Adipocyte (in vitro differentiated cells): ENCODE data around the gene OR13C5.
"Not testable (repeated sequence)": the region's sequence is repeated elsewhere in the genome, so short reads cannot be mapped to it uniquely, and the experiment has no call there.

Experiments
- DNase-seq: peaks from one replicate; pipeline ENCODE4 v3.0.0-alpha.2; 2015; ENCODE audit warnings: low read depth
- H3K27me3 ChIP-seq: replicated peaks from 2 replicates; pipeline ENCODE4 v1.7.0; 2013; ENCODE audit warnings: mild to moderate bottlenecking, low read length, moderate library complexity; ENCODE audit not compliant: control insufficient read depth, insufficient read depth
- H3K36me3 ChIP-seq: 2 replicates; pipeline ENCODE4 v1.7.0; 2013; ENCODE audit warnings: low read length, mild to moderate bottlenecking, moderate library complexity; ENCODE audit not compliant: control insufficient read depth, insufficient read depth, severe bottlenecking
- H3K4me1 ChIP-seq: 2 replicates; pipeline ENCODE4 v1.7.0; 2013; ENCODE audit warnings: mild to moderate bottlenecking, low read length, moderate library complexity; ENCODE audit not compliant: control insufficient read depth, insufficient read depth
- H3K4me3 ChIP-seq: 2 replicates; pipeline ENCODE4 v1.7.0; 2013; ENCODE audit warnings: mild to moderate bottlenecking, low read length, moderate library complexity
- H3K9ac ChIP-seq: 2 replicates; pipeline ENCODE4 v1.7.0; 2013; ENCODE audit warnings: mild to moderate bottlenecking, low read length, moderate library complexity
- H3K9me3 ChIP-seq: 2 replicates; pipeline ENCODE4 v1.7.0; 2013; ENCODE audit warnings: mild to moderate bottlenecking, low read length, moderate library complexity; ENCODE audit not compliant: control insufficient read depth

Gene OR13C5

GRCh38 chr9:104599313-104599712 lies at the start of gene OR13C5:
Gene OR13C5 (minus strand): TSS chr9:104599413. CDS start chr9:104599413, 0 bp downstream.
- not testable (repeated sequence) for H3K9ac ChIP-seq, H3K4me1 ChIP-seq, H3K27me3 ChIP-seq, H3K36me3 ChIP-seq, H3K9me3 ChIP-seq, H3K4me3 ChIP-seq, DNase-seq

GRCh38 chr9:104635456-104635855 lies 36.2 kb upstream of the OR13C5 start:
- peaks cover 18% of the 10 kb centered on the region for H3K9me3 ChIP-seq
- no peak for DNase-seq
- H3K27me3 ChIP-seq, result peaks cover 6% of the 10 kb centered on the region
- no peak overlapping the region for H3K9ac ChIP-seq
- H3K4me1 ChIP-seq, result peaks cover 10% of the 10 kb centered on the region
- H3K4me3 ChIP-seq, result no peak overlapping the region
- H3K36me3 ChIP-seq, result no peaks in the 10 kb centered on the region

- H3K36me3 ChIP-seq, result no peaks in the 10 kb centered on the region
- no peak overlapping the region for H3K9ac ChIP-seq
- H3K9me3 ChIP-seq, result peaks cover 8% of the 10 kb centered on the region
- no peak for DNase-seq
- H3K27me3 ChIP-seq, result peaks cover 6% of the 10 kb centered on the region
- no peak overlapping the region for H3K4me3 ChIP-seq
- peaks cover 10% of the 10 kb centered on the region for H3K4me1 ChIP-seq
Measured at GRCh38 chr9:104633976-104634520, 34.8 kb upstream of the OR13C5 start.

- not testable (repeated sequence) for DNase-seq, H3K9ac ChIP-seq, H3K4me3 ChIP-seq, H3K9me3 ChIP-seq, H3K27me3 ChIP-seq, H3K4me1 ChIP-seq, H3K36me3 ChIP-seq
Measured at GRCh38 chr9:104625964-104626363, 26.8 kb upstream of the OR13C5 start.

- no peak for DNase-seq
- no peak within 1 kb of the TSS for H3K9ac ChIP-seq
- H3K4me3 ChIP-seq, result no peak within 1 kb of the TSS
- no peaks in the 10 kb centered on the region for H3K36me3 ChIP-seq
- no peaks in the 10 kb centered on the region for H3K4me1 ChIP-seq
- H3K9me3 ChIP-seq, result no peaks in the 10 kb centered on the region
- H3K27me3 ChIP-seq, result no peaks in the 10 kb centered on the region
Measured at GRCh38 chr9:104618104-104618503, 18.9 kb upstream of the OR13C5 start, which contains the start of gene OR13C9. Gene OR13C9 (minus strand): TSS chr9:104618204. CDS start chr9:104618204, 0 bp downstream.

DNA sequence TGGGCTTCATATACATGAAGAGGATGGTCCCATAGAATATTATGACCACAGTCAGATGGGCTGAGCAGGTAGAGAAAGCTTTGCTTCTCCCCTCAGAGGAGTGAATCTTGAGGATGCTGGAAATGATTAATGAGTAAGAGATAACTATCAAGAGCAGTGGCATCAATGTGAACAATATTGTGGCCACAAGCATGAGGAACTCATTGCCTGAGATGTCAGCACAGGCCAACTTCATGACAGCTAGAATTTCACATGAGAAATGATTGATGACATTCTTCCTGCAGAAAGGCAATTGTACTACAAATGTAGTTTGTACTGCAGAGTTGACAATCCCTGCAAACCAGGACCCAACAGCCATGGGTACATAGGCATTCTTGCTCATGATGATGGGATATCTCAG lies 18.2 kb upstream of the OR13C5 start:
- Histone ChIP-seq H3K36me3 (no peaks in the 10 kb centered on the region), H3K9me3 (no peaks in the 10 kb centered on the region), H3K9ac (no peak overlapping the region), H3K4me3 (no peak overlapping the region), H3K27me3 (no peaks in the 10 kb centered on the region), H3K4me1 (no peaks in the 10 kb centered on the region)
- no peak for DNase-seq

DNA sequence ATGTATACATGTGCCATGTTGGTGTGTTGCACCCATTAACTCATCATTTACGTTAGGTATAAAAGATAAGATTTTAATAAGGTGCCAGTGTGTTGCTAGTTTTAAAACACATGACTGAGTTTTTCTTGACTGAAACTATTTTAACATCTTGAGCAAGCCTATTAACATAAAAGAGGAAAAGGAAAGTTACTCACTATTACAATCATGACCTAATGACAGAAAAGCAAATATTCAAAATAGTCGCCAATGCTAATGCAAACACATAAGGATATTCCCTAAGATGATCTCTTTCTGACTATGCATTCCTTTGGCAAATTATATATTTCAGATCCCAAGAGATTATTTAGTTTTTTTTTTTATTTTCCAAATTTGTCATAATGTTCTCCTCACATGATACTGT lies 12.0 kb upstream of the OR13C5 start:
- Histone ChIP-seq H3K27me3 (no peaks in the 10 kb centered on the region), H3K9ac (no peak overlapping the region), H3K36me3 (no peaks in the 10 kb centered on the region), H3K4me1 (no peaks in the 10 kb centered on the region), H3K4me3 (no peak overlapping the region), H3K9me3 (no peaks in the 10 kb centered on the region)
- DNase-seq, result no peak

DNA sequence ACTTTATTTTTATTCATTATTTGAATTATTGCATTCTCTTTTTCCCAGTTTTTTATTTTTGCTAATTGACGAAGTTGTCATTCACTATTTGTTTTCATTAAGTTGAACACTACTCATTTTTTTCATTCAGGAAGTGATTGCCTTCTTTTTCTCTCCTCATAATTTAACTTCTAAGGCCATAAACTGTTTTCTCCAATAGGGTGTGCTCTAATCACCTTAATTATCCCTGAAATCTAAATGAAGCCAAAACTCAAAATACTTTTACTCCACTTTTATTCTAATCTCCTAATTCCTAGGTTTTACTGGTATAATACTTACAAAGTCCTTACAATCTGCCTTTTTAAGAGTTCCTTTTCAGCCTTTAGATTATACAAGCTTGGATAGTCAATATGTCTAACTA lies 9.1 kb upstream of the OR13C5 start:
- H3K4me3 ChIP-seq, result no peak overlapping the region

DNA sequence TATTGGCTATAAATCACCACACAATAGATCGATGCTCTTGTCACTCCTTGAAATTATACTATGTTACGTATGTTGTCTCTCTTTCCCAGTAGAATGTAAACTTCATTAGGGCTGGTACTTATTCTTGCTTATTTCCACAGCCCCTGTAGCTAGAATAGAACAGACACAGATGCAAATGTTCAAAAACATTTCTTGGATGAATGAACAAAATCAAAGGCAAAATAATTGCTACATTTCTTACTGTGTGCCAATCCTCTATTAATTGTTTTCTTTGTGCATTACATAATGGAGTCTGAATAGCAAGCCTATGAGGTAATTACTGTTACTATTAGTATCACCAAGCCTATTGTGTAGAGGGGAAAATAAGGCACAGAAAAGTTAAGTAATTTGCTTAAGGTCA lies 6.9 kb upstream of the OR13C5 start:
- H3K4me3 ChIP-seq, result no peak overlapping the region
- H3K36me3 ChIP-seq, result no peaks in the 10 kb centered on the region
- no peak overlapping the region for H3K9ac ChIP-seq
- no peaks in the 10 kb centered on the region for H3K4me1 ChIP-seq
- H3K27me3 ChIP-seq, result no peaks in the 10 kb centered on the region
- no peaks in the 10 kb centered on the region for H3K9me3 ChIP-seq
- DNase-seq, result peak; percentile 2

More for the DNA sequence above, 9.1 kb upstream of the OR13C5 start:
- no peaks in the 10 kb centered on the region for H3K9me3 ChIP-seq
- H3K4me1 ChIP-seq, result no peaks in the 10 kb centered on the region
- H3K9ac ChIP-seq, result no peak overlapping the region
- DNase-seq, result peak; percentile 16
- H3K27me3 ChIP-seq, result no peaks in the 10 kb centered on the region
- no peaks in the 10 kb centered on the region for H3K36me3 ChIP-seq

GRCh38 chr9:104605527-104605926 lies 6.3 kb upstream of the OR13C5 start, which contains the start of gene OR13C2:
Gene OR13C2 (minus strand): TSS chr9:104605627. CDS start chr9:104605627, 0 bp downstream.
- not testable (repeated sequence) for H3K4me3 ChIP-seq, H3K4me1 ChIP-seq, H3K27me3 ChIP-seq, H3K9me3 ChIP-seq, H3K9ac ChIP-seq, H3K36me3 ChIP-seq, DNase-seq

GRCh38 chr9:104604801-104605200 lies 5.6 kb upstream of the OR13C5 start:
- no peak for DNase-seq
- Histone ChIP-seq H3K27me3 (no peaks in the 10 kb centered on the region), H3K4me1 (no peaks in the 10 kb centered on the region), H3K9ac (no peak overlapping the region), H3K9me3 (no peaks in the 10 kb centered on the region), H3K36me3 (no peaks in the 10 kb centered on the region), H3K4me3 (no peak overlapping the region)

GRCh38 chr9:104598749-104599148 lies 464 bp downstream of the OR13C5 start:
- H3K9ac ChIP-seq, H3K27me3 ChIP-seq, DNase-seq, H3K4me3 ChIP-seq, H3K9me3 ChIP-seq, H3K4me1 ChIP-seq, H3K36me3 ChIP-seq: not testable (repeated sequence)
